GM12891 (cell line): ENCODE measurements around the gene MARK4.

Source experiments
- POLR2A ChIP-seq: IDR thresholded peaks from 2 replicates; pipeline ENCODE4 v1.6.1; 2011; ENCODE audit warnings: low read depth, low read length, control low read depth
- TAF1 ChIP-seq: IDR thresholded peaks from 2 replicates; pipeline ENCODE4 v1.6.1; 2011; ENCODE audit warnings: low read depth, low read length, control low read depth

- TF ChIP-seq POLR2A = no peak
- TF ChIP-seq TAF1 = no peak
Measured at GRCh38 chr19:45235485-45235884, 15.6 kb upstream of the MARK4 start.
